Activated gamma-delta T cell treated with anti-CD3 and anti-CD28 coated beads, Interleukin-2, amount 50 U/mL, for 16 hours (primary cell): ENCODE results near the gene FCER1G.
"Not testable (repeated sequence)": the region's sequence is repeated elsewhere in the genome, so short reads cannot be mapped to it uniquely, and the experiment has no call there.

Experiments used
- DNase-seq: peaks from one replicate; pipeline ENCODE4 v3.0.0-alpha.2; 2020; ENCODE audit warnings: low read depth

The FCER1G gene

DNA sequence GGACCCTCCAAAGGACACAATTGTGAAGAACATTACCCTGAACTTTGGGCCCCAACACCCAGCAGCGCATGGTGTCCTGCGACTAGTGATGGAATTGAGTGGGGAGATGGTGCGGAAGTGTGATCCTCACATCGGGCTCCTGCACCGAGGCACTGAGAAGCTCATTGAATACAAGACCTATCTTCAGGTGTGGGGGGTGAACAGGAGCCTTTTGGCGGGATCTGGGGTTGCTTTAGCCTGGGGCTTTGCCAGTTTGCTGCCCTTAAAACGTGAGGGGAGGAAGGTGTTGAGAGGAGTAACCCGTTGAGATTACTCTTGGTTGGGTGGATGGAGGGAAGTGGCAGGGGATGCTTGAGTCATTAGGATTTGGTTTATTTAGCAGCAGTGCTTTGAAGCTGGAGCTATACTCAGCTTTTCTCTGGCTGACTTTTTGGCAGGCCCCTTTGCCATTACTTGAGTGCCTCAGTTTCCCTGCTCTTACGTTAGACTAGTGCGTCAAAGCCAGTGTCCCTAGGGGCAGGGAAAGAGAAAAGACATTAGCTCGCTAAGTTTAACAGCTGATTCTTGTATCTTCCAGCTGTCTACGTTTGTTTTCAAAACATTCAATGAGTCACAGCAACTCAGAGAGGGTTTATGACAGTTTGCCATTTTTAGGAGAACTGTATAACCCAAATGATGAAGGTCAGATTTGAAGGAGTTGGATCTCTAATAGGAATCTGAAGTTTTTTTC lies 8.5 kb upstream of the FCER1G start:
- DNase-seq = no peak

DNA sequence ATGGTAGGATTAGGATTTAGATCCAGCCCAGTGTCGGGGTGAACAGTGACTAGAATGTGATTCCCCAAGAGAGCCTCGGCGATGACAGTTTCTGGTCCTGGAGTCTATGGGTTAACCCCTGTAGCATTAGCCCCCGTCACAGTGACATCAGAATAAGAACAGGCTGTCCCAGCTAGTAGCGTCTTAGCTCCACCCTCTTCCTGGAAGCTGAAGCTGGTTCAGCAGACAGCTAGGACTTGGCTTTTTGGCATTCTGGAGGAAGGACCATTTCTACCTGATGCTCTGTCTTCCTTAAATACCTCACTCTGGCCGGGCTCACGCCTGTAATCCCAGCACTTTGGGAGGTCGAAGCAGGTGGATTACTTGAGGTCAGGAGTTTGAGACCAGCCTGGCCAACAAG lies 7.9 kb upstream of the FCER1G start:
- DNase-seq = no peak

DNA sequence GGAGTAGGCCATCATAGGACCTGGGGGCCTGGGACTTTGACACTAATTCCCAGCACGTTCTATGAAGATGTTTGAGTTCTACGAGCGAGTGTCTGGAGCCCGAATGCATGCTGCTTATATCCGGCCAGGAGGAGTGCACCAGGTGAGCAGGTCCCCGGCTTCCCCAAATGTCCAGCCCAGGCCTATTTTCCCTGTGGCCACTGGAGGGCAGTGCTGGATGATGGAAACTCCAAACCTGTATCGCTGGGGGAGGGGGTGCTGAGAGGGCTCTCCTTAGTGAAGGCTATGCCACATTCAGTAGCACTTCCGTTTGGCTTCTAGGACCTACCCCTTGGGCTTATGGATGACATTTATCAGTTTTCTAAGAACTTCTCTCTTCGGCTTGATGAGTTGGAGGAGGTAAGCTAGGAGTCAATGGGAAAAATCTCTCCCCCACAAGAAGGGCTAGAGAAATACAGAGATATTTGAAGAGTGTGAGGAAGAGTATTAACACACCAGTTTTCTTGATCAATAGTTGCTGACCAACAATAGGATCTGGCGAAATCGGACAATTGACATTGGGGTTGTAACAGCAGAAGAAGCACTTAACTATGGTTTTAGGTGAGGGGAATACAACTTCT lies 5.2 kb upstream of the FCER1G start:
- peak; percentile 58 for DNase-seq

DNA sequence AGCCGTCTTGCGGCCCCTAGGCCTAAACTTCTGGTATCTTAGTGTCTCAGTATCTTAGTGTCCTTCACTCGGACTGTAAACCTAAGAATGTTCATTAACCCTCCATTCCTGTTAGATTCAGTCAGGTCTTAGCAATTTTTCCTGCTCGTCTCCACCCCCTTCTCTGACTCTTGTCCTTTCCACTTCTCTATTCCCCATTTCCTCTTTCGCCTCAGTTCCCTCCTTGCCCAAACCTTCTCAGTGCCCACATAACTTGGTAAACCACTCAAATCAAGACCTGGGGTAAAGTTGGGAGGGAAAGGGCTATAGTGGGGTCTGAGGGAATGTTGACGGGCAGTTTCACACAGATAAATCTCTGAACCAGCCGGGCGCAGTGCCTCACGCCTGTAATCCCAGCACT lies 726 bp upstream of the FCER1G start:
- DNase-seq = no peak

DNA sequence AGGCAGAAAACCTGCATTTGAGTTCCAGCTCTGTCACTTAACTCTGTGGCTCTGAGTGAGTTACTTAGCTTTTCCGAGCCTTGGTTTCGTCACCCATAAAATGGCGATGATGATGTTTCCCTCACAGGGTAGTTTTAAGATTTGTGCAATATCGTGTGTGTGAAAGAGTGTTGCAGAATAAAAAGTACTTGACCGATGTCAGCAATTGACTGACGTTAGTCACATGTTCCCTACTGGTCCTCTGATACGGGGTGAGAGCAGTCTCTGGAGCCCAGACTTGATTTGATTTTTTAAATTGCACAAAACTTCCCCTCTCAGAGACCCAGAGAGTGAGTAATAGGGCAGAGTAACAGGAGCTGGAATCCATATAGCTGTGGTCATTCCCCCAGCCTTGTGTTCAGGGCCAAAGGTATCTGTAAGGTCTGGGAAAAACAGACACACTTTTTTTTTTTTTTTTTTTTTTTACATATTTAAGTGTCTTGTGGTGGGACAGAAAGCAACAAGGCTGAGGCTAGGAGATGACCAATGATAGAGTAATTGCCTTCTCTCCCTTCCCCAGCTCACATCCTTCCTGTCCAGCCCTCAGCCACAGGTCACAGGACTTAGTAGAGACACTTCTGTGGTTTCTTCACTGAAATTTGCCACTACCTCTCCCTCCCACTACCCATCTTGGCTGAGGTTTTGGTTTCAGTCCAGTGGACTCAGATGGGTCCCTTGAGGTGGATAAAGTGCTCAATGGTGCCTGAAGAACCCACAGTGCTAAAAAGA lies 2.0 kb downstream of the FCER1G start:
- DNase-seq = no peak

DNA sequence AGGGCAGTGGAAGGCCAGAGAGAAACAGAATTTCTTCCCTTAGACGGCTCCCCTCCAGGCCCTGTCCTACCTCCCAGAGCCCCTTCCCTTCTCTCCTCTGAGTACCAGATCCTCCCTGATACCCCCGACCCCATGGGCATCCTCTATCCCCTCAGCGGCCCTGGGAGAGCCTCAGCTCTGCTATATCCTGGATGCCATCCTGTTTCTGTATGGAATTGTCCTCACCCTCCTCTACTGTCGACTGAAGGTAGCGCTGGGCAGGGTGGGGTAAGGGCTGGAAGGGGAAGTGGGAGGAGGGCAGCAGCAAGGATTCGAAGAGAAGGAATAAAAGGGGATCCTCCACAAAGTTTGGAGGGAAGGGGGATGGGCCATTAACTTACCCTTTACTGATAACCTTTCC lies 2.7 kb downstream of the FCER1G start:
- no peak for DNase-seq

DNA sequence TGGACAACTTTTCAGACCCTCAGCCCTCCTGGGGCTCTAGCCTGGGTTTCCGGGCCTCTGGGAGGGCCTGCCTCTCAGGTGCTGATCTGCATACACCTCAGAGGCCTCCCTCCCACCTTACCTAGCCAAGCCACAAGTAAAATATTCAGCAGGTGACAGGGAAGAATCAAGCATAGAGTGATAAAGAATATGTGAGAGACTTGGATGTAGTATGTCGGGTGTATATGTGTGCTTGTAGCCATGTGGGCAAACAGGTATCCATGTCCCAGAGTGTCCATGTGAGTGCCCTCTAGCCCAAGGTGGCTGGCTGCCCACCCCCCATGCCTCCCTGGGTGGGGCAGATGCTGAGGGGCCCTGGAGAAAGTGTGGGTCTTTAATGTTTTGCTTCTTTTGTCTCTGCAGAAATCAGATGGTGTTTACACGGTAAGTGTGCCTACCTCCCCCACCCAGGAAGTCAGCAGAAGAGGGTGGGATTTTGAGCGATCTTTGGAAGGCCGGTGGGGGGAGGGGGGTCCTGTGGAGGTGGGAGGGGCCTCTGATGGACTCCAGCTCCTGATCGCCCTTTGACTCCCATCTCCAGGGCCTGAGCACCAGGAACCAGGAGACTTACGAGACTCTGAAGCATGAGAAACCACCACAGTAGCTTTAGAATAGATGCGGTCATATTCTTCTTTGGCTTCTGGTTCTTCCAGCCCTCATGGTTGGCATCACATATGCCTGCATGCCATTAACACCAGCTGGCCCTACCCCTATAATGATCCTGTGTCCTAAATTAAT lies 3.4 kb downstream of the FCER1G start:
- DNase-seq = no peak

DNA sequence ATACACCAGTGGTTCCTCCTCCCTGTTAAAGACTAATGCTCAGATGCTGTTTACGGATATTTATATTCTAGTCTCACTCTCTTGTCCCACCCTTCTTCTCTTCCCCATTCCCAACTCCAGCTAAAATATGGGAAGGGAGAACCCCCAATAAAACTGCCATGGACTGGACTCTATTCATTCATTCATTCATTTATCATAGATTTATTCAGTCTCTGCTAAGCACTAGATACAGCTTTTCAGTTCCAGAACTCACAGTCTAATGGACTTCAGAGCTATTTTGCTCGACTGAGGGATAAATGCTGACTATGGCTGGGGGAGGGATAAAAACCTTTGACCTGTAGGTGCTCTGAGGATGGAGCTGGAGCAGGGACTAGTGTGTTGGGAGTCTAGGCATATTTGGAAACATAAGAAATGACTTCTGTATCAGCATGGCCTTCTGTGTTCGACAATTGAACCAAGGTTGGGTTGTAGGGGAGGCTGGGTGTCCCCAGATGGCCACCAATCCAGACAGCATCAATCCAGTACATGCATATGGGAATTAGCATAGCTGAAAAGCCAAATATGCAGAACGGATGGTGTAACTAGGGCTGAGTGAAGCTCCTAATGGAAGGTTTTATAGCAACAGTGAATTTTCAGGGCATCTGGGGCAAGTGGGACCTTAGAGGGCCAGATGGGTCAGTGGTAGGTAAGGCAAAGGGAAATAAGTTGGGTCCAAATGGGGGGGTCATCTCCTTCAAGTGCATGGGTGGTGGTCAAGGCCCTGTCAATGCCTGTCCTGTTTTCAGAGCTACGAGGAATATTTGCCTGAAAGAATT lies 4.2 kb downstream of the FCER1G start:
- no peak for DNase-seq

DNA sequence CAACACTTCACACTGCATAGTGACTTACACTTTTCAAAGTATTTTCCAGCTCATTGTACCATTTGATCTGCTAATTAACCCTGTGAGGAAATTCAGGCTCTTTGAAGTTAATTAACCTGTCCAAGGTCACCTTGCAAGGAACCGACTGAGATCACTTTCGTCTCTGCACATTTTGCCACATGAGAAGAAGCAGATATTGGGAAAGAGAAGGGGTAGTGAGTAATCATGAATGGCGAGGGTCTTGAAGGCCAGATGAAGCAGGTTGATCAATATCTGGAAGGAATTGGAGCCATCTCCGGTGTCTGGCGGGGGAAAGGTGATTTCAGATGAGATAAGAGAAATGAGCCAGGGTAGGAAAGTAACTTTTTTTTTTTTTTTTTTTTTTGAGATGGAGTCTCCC lies 4.9 kb downstream of the FCER1G start:
- no peak for DNase-seq

DNA sequence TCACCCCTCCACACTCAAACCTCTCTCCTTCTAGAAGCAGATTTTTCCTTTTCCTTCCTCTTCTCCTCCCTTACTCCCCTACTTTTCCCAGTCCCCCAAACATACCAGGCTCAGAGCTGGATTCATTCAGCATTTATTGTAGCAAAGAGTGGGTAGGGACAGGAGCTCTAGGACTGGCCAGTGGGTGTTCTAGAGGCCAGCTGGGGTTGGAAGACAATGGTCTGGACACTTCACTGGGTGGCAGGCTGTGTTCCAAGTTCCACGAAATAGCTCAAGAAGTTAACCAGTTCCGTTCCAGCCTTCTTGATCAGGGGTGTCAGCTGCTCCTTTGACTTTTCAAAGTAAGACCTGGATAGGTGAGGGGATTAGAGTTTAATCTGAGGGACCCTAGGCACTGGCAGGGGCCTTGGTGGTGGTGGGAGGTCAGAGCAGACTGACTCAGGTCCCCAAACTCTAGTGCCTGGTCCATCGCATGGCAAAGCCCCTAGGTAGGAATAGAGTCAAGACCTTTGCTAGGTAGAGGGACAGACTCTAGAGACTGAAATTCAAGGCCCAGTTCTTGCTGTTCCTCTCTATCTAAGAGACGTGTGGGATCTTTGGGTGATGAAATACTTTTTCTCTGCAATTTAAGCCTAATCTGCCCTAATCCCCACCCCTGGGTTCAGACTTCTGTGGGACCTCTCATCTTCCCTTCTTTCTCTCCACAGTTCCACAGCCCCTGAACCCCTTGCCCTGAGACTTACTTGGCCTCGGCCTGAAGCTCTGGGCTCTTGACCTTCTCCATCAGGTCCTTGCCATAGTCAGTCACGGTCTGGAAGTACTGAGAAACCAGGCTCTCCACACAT lies 7.3 kb downstream of the FCER1G start:
- DNase-seq = no peak

DNA sequence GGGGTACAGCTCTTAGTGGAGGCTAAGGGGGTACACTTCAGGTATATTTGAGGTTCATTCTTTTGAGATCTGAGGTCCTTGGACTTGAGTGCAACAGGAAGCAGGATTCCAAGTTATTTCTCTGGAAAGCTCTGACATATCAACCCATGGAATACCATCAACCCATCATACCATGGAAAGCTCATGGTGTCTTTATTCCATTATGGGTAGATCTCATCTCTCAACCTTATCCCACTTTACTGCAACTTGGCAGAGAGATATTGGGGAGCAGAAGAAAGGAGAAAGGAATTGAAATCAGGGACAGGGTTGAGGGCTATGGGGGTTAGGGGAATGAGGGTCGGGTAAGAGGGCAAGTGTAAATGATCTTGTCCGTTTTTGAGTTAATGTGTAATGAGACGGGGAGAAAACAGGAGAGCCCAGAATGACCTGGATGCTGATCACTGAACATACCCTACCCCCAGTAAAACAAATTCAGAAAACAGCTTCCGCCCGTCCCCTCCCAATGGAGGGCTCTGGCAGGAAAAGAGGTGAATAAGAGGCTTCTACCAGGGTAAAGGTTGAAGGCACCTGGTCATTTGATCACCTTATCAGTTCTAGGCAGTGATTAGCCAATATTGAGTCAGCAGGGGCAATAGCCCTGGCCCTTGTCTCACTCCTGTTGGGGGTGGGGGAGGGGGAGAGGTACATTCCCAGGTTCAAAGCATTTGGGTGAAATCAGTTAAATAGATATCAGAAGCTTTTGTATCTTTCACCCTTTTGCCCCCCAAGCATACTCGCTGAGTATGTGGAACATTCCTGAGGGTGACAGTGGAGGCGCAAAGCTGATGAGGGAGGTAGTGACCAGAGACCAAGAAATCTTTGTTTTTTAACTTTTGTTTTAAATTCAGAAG lies 9.0 kb downstream of the FCER1G start:
- no peak for DNase-seq

DNA sequence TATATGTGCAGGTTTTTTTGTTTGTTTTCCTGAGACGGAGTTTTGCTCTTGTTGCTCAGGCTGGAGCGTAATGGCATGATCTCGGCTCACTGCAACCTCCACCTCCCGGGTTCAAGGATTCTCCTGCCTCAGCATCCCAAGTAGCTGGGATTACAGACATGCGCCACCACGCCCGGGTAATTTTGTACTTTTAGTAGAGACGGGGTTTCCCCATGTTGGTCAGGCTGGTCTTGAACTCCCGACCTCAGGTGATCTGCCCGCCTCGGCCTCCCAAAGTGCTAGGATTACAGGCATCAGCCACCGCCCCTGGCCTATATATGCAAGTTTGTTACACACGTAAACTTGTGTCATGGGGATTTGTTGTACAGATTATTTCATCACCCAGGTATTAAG lies 9.6 kb downstream of the FCER1G start:
- DNase-seq = not testable (repeated sequence)

DNA sequence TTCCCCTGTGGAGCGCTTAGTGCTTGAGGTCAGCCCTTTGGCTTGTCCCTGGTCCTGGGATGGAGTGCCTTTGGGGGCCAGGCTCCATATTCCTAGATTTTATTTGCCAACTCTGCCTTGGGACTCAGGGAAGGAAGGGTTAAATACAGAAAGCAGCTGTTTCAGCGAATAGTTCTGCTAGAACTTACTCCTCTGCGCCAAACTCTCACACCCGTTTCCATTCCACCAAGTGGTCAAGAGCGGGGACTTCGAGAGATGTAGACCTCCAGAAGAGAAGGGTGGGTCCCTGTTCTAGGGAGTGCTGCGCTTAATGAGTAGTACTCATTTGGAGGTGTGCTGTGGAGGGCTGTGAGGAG lies 10.1 kb downstream of the FCER1G start:
- no peak for DNase-seq

DNA sequence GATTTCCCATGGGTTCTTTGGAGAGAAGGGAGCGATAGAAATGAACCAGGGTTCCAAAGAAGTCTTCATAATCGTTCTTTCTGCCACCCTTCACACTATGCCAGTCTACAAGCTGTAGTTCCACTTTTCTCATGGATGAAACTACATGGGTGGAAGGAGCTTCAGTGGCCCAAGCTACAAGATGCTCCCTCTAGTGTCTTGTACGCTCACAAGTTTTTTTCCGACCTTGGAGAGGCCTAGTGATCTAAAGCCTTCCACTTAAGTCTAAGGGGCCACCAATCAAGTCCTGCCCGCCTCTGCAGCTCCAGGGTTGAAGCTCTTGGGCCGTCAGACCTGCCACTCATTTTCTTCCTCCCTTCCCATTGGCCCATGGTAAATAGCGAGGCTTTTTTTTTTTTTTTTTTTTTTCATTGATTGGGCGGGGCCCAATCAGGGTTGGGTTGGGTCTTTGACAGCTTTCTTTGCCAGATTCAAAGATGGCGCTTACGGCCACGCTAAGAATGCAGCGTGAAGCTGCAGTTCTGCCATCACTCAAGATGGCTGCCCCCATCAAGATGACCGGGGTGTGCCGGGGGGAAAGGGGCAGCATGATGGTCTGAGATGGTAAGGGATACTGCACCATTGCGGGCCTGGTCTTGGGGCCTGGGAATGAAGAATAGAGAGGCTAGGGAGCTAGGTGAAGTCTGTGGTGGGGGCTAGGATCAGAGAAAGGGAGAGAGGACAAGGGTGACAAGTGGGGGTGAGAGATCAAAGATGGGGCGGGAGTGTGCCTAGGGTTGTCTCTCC lies 10.6 kb downstream of the FCER1G start, which contains the start of gene TOMM40L:
Gene TOMM40L (plus strand): TSS at position 527 of the 786 bp plus-strand sequence. CDS start 430 bp downstream, outside the sequence.
- DNase-seq = peak; percentile 80

DNA sequence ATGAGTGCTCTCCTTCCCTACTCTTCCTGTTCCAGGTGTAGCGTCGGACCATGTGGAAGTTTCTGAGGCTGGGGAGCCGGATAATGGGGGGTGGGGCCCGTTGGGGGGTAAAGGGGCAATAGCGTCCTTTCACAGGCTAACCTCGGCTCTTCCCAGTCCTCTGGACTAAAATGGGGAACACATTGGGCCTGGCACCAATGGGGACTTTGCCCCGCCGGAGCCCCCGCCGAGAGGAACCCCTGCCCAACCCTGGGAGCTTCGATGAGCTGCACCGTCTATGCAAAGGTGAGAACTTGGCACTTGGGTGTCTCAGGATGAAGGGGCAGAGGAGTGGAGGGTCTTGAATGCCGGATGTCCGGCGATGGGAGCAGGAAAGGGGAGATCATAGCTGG lies 11.2 kb downstream of the FCER1G start:
- DNase-seq = no peak

DNA sequence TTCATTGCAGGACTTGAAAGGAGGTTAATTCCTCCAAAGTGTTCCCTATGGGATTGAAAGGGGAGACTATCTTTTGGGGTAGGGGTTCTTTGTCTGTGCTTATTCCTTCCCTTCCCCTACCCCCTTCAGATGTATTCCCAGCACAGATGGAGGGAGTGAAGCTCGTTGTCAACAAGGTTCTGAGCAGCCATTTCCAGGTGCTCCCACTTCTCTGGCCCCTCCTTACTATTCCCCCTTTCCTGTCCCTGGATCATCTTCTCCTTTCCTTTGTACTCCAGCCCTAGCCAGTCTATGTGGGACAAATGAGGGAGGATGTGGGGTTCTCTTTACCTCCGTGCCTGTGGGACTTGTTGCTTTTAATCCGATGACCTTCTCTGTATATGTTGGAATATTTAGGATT lies 11.7 kb downstream of the FCER1G start:
- DNase-seq = no peak

DNA sequence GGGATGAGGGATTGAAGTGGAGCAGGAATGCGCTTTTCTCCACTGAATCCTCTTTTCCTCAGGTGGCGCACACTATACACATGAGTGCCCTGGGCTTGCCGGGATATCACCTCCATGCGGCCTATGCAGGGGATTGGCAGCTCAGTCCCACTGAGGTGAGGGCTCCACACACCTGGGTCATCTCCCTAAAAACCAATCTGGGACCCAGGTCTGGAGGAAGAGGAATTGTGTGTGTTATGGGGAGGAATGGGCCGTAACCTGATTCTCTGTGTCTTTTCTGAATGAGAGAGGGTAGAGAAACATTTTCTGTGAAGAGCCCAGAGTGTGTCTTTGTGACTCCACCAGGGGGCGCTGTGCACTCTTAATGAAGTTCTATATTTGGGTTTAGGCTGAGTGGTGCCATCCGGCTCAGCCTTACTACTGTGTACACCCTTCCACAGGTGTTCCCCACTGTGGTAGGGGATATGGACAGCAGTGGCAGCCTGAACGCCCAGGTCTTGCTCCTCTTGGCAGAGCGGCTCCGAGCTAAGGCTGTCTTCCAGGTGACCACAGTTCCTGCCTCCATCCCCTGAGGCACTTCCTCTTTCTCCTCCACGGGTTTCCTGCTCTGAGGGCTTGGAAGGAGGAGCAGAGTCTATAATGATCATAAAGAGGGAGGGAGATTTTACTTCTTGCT lies 12.2 kb downstream of the FCER1G start:
- peak; percentile 84 for DNase-seq

DNA sequence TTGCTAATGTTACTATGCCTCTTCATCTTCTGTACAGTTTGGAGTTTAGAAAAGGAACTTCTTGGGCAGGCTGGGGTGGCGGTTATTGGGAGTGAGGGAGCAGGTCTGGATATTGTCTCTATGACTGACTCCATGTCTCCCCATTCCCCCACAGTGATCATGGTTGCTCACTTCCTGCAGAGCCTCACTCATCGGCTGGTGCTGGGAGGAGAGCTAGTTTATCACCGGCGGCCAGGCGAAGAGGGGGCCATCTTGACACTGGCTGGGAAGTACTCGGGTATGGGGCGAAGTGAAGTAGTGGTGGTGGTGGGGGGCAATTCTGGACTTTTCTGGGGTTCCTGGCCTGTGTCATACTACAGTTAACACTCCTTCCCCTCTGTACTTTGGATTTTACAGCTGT lies 12.9 kb downstream of the FCER1G start:
- DNase-seq = no peak
